ENCODE data around the gene ANKRD39. TPM values are rescaled to one million over a fixed set of nuclear protein-coding genes. Genes with fewer than 3 reads are reported as not detected.

The ANKRD39 gene
- total and polyA plus RNA-seq, 9 of the 15 experiments (the other 6 are each of a cell fraction or from before 2014, with no cell fraction given), result 8.2 to 33.1 (median 23.8) TPM

GRCh38 chr2:96878171-96878570, 20.4 kb upstream of the ANKRD39 start:
- H3K9ac ChIP-seq (ENCODE audit: insufficient read depth in 1 of 2, low read depth in 2 of 2, low read length in 2 of 2), result peak overlapping the region in 1 of 2 experiments; percentile 80; a peak in 2 of 4 replicates
- no TSS peak for BruUV-seq (replicated peaks)
- H2AFZ ChIP-seq (ENCODE audit: low read depth, low read length), result no peak overlapping the region
- no peak for DNase-seq (ENCODE audit: extremely low read depth in 1 of 4, low spot score in 3 of 4)
- H3K27ac ChIP-seq (ENCODE audit: extremely low read depth, low read depth, low read length), result peak overlapping the region; percentile 12; the same call in 1 of the 3 replicates
- peaks cover 4% of the 10 kb centered on the region; the same call in 2 of the 3 replicates for H3K79me2 ChIP-seq (ENCODE audit: control insufficient read depth, insufficient read depth, low read length)
- intact Hi-C loops (cut with micrococcal nuclease) (no loop called here), in situ Hi-C loops (cut with MboI) (no loop called here)
- no peaks in the 10 kb centered on the region for H3K9me3 ChIP-seq (replicated peaks; ENCODE audit: control insufficient read depth, insufficient read depth, low read depth, low read length)
- no peaks in the 10 kb centered on the region for H3K27me3 ChIP-seq (ENCODE audit: control insufficient read depth in 2 of 2, insufficient read depth in 2 of 2, low read length in 2 of 2)
- 95% methylated on average over 6 of the region's 7 CpGs for WGBS (ENCODE audit: insufficient coverage, low coverage, missing lambda C conversion rate)
- peaks cover 4% of the 10 kb centered on the region for H3K9me1 ChIP-seq (ENCODE audit: control insufficient read depth, insufficient read depth, low read length)
- ChIA-PET POLR2A (interaction anchor here (0.7 to 11.3 kb wide), 3 partner anchors 15 to 109 kb away, joined by 3 to 112 read pairs (median 5); no protein-coding TSS in a partner anchor), CTCF (ENCODE audit: low intra/inter-chr PET ratio) (no interaction called here)
- H3K4me3 ChIP-seq, result no peak overlapping the region
- no peak for FAIRE-seq
- peaks cover 28% of the 10 kb centered on the region; the same call in 2 of the 3 replicates for H3K36me3 ChIP-seq (ENCODE audit: control insufficient read depth, insufficient read depth, low read length)
- no peak overlapping the region for H3K4me2 ChIP-seq (ENCODE audit: insufficient read depth, low read length)
- peaks cover 40 to 95% of the 10 kb centered on the region in 2 experiments for H3K4me1 ChIP-seq (replicated peaks in 1 of 2; ENCODE audit: control insufficient read depth in 2 of 2, insufficient read depth in 2 of 2, low read length in 2 of 2)
- ATAC-seq, result no peak
- H4K20me1 ChIP-seq (replicated peaks; ENCODE audit: control insufficient read depth, insufficient read depth, low read length), result no peaks in the 10 kb centered on the region
- TF ChIP-seq HSF4 (CRISPR knock-in tag; IDR thresholded peaks at IDR 0.05; ENCODE audit: borderline replicate concordance), result no peak
- no peak for TF ChIP-seq STAG1 (CRISPR knock-in tag; IDR thresholded peaks at IDR 0.05; ENCODE audit: borderline replicate concordance)
- peak; percentile 9; the same call in 1 of the 2 replicates for TF ChIP-seq ZBTB33 (CRISPR knock-in tag; IDR thresholded peaks at IDR 0.05)
- TF ChIP-seq YBX1 (IDR thresholded peaks at IDR 0.05), result no peak
- no peak for TF ChIP-seq SPI1 (IDR thresholded peaks at IDR 0.05; ENCODE audit: borderline replicate concordance, low read depth, low read length)
- TF ChIP-seq, protein P1, sequence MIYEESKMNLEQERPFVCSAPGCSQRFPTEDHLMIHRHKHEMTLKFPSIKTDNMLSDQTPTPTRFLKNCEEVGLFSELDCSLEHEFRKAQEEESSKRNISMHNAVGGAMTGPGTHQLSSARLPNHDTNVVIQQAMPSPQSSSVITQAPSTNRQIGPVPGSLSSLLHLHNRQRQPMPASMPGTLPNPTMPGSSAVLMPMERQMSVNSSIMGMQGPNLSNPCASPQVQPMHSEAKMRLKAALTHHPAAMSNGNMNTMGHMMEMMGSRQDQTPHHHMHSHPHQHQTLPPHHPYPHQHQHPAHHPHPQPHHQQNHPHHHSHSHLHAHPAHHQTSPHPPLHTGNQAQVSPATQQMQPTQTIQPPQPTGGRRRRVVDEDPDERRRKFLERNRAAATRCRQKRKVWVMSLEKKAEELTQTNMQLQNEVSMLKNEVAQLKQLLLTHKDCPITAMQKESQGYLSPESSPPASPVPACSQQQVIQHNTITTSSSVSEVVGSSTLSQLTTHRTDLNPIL (CRISPR knock-in tag; IDR thresholded peaks at IDR 0.05), result no peak
- no peak for TF ChIP-seq MCM7 (IDR thresholded peaks at IDR 0.05)
- TF ChIP-seq KHSRP (IDR thresholded peaks at IDR 0.05), result no peak
- TF ChIP-seq ZNF24 (IDR thresholded peaks at IDR 0.05), result no peak
- TF ChIP-seq CSDE1 (IDR thresholded peaks at IDR 0.05), result no peak
- no peak for TF ChIP-seq ADNP (tag; IDR thresholded peaks at IDR 0.05)
- no peak for TF ChIP-seq DIDO1 (tag; IDR thresholded peaks at IDR 0.05; ENCODE audit: low read depth)
- TF ChIP-seq MAFG (tag; conservative IDR thresholded peaks at IDR 0.05), result no peak
- 0 out of 2 replicates have a peak, but pooled peaks have one; percentile 43 for TF ChIP-seq KAT7 (CRISPR knock-in tag; IDR thresholded peaks at IDR 0.05; ENCODE audit: borderline replicate concordance)
- no peak for TF ChIP-seq PHF8 (IDR thresholded peaks at IDR 0.05; ENCODE audit: borderline replicate concordance, low read length)
- TF ChIP-seq BRF2 (IDR thresholded peaks at IDR 0.05; ENCODE audit: borderline replicate concordance, insufficient read depth, insufficient read length), result no peak
- no peak for TF ChIP-seq ERF (CRISPR knock-in tag; IDR thresholded peaks at IDR 0.05)
- peak; percentile 43 for TF ChIP-seq POLR2G (IDR thresholded peaks at IDR 0.05; ENCODE audit: low read depth, low read length)
- no peak for TF ChIP-seq GABPA (tag; conservative IDR thresholded peaks at IDR 0.05; ENCODE audit: low read depth)
- TF ChIP-seq XRCC4 (IDR thresholded peaks at IDR 0.05; ENCODE audit: extremely low read depth, insufficient read depth, insufficient read length), result no peak
- TF ChIP-seq TCF3 (CRISPR knock-in tag; IDR thresholded peaks at IDR 0.05), result no peak

Measured in K562 (cell line).